Measurements from ENCODE around the gene ABCC3.
A peak's percentile ranks its signal among the peaks of the same experiment; 100 is the strongest.

The ABCC3 gene

GRCh38 chr17:50661348-50661747 is 26.7 kb downstream of the ABCC3 start:
- no peak for TF ChIP-seq CTCF (conservative IDR thresholded peaks at IDR 0.05; ENCODE audit: low read length)
- no peak for DNase-seq (ENCODE audit: low read depth)
- H3K4me3 ChIP-seq (ENCODE audit: low read length), result no peak overlapping the region

- no peak for TF ChIP-seq CTCF (conservative IDR thresholded peaks at IDR 0.05; ENCODE audit: low read length)
- DNase-seq (ENCODE audit: low read depth), result peak; percentile 91
- H3K4me3 ChIP-seq (ENCODE audit: low read length), result no peak overlapping the region
Measured at GRCh38 chr17:50661795-50662391, 27.2 kb downstream of the ABCC3 start.

GRCh38 chr17:50662632-50663225 is 28.0 kb downstream of the ABCC3 start:
- no peak for TF ChIP-seq CTCF (conservative IDR thresholded peaks at IDR 0.05; ENCODE audit: low read length)
- DNase-seq (ENCODE audit: low read depth), result no peak
- H3K4me3 ChIP-seq (ENCODE audit: low read length), result no peak overlapping the region

GRCh38 chr17:50663812-50664374 is 29.2 kb downstream of the ABCC3 start:
- no peak overlapping the region for H3K4me3 ChIP-seq (ENCODE audit: low read length)
- TF ChIP-seq CTCF (conservative IDR thresholded peaks at IDR 0.05; ENCODE audit: low read length), result no peak
- no peak for DNase-seq (ENCODE audit: low read depth)

GRCh38 chr17:50664788-50665458 is 30.2 kb downstream of the ABCC3 start:
- DNase-seq (ENCODE audit: low read depth), result no peak
- no peak overlapping the region for H3K4me3 ChIP-seq (ENCODE audit: low read length)
- TF ChIP-seq CTCF (conservative IDR thresholded peaks at IDR 0.05; ENCODE audit: low read length), result no peak

- no peak for TF ChIP-seq CTCF (conservative IDR thresholded peaks at IDR 0.05; ENCODE audit: low read length)
- H3K4me3 ChIP-seq (ENCODE audit: low read length), result no peak overlapping the region
- no peak for DNase-seq (ENCODE audit: low read depth)
Measured at GRCh38 chr17:50665838-50666237, 31.2 kb downstream of the ABCC3 start.

Measured in AG10803 (cell line).